Loucy (cell line): ENCODE data around the gene IL36RN.

Source experiments
- H2AFZ ChIP-seq: fragments of 200-600 bp; sonication (generic); 2 replicates; pipeline ENCODE4 v1.6.0; 2016; ENCODE audit warnings: antibody characterized with exemption, mild to moderate bottlenecking, low read length, moderate library complexity
- H3F3A ChIP-seq: fragments of 200-600 bp; 2 replicates; pipeline ENCODE4 v1.6.0; 2016; ENCODE audit warnings: antibody characterized with exemption, low read depth, mild to moderate bottlenecking
- H3K27me3 ChIP-seq: fragments of 200-600 bp; sonication (generic); 2 replicates; pipeline ENCODE4 v1.6.1; 2014; ENCODE audit warnings: low read length, mild to moderate bottlenecking; ENCODE audit not compliant: insufficient read depth, poor library complexity, severe bottlenecking
- H3K36me3 ChIP-seq: fragments of 200-600 bp; sonication (generic); 2 replicates; pipeline ENCODE4 v1.6.1; 2016; ENCODE audit warnings: low read length; ENCODE audit not compliant: insufficient read depth
- H3K4me1 ChIP-seq: fragments of 200-600 bp; sonication (generic); 2 replicates; pipeline ENCODE4 v1.5.1; 2014; ENCODE audit warnings: low read length, mild to moderate bottlenecking; ENCODE audit not compliant: insufficient read depth, poor library complexity, severe bottlenecking
- H3K4me2 ChIP-seq: fragments of 200-600 bp; sonication (generic); 2 replicates; pipeline ENCODE4 v1.6.0; 2014; ENCODE audit warnings: antibody characterized with exemption, low read length, low read depth, mild to moderate bottlenecking; ENCODE audit not compliant: poor library complexity, severe bottlenecking
- H3K4me3 ChIP-seq: fragments of 200-600 bp; sonication (generic); 2 replicates; pipeline ENCODE4 v1.5.1; 2014; ENCODE audit warnings: low read length, mild to moderate bottlenecking, mixed read lengths; ENCODE audit not compliant: poor library complexity, severe bottlenecking
- H3K79me2 ChIP-seq: fragments of 200-600 bp; sonication (generic); 2 replicates; pipeline ENCODE4 v1.6.1; 2014; ENCODE audit warnings: low read length; ENCODE audit not compliant: insufficient read depth
- H3K9ac ChIP-seq: fragments of 200-600 bp; sonication (generic); 2 replicates; pipeline ENCODE4 v1.6.0; 2014; ENCODE audit warnings: mild to moderate bottlenecking, low read depth, low read length, moderate library complexity; ENCODE audit not compliant: poor library complexity, severe bottlenecking
- H3K9me2 ChIP-seq: fragments of 200-600 bp; sonication (generic); replicated peaks from 2 replicates; pipeline ENCODE4 v1.6.1; 2016; ENCODE audit warnings: low read depth, low read length, mixed read lengths
- H3K9me3 ChIP-seq: fragments of 200-600 bp; sonication (generic); 2 replicates; pipeline ENCODE4 v1.6.1; 2014; ENCODE audit warnings: mild to moderate bottlenecking, antibody characterized with exemption, low read length, low read depth; ENCODE audit not compliant: insufficient read depth
- H4K20me1 ChIP-seq: fragments of 200-600 bp; sonication (generic); 2 replicates; pipeline ENCODE4 v1.6.0; 2014; ENCODE audit warnings: antibody characterized with exemption, low read length, mild to moderate bottlenecking; ENCODE audit not compliant: insufficient read depth, poor library complexity, severe bottlenecking
- EZH2phosphoT487 ChIP-seq: fragments of 200-600 bp; IDR thresholded peaks from 2 replicates; pipeline ENCODE4 v1.6.1; 2018; ENCODE audit warnings: antibody characterized with exemption, mild to moderate bottlenecking, moderate library complexity, borderline replicate concordance
- TF ChIP-seq, protein P1 (sequence below): fragments of 200-600 bp; sonication (generic); conservative IDR thresholded peaks from 2 replicates; pipeline ENCODE4 v1.5.1; 2014; ENCODE audit warnings: mild to moderate bottlenecking, antibody characterized with exemption, low read length

The IL36RN gene

DNA sequence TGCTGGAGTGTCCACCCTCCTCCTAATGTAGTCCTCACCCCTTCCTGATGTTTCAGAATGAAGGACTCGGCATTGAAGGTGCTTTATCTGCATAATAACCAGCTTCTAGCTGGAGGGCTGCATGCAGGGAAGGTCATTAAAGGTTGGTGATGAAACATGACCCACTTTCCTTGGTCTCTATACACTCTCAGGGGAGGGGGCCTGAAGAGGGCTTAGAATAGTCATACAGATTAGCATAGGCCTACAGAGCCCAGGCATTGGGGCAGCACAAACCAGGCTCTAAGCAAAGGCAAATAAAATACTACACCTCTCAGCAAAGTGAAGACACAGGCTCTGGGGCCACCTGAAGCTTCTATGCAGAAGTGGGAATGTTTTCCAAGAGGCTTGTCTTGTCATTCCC, 1.8 kb downstream of the IL36RN start:
- Histone ChIP-seq H3K9me3 (no peaks in the 10 kb centered on the region), H3K9me2 (no peaks in the 10 kb centered on the region), H3K36me3 (no peaks in the 10 kb centered on the region), H4K20me1 (no peaks in the 10 kb centered on the region), H2AFZ (no peak overlapping the region), H3K4me1 (no peaks in the 10 kb centered on the region), H3K27me3 (no peaks in the 10 kb centered on the region), H3K9ac (no peak overlapping the region), H3K4me3 (no peak overlapping the region), H3K79me2 (no peaks in the 10 kb centered on the region), H3K4me2 (no peak overlapping the region), H3F3A (no peaks in the 10 kb centered on the region)
- TF ChIP-seq EZH2phosphoT487, result no peak
- TF ChIP-seq, protein P1, sequence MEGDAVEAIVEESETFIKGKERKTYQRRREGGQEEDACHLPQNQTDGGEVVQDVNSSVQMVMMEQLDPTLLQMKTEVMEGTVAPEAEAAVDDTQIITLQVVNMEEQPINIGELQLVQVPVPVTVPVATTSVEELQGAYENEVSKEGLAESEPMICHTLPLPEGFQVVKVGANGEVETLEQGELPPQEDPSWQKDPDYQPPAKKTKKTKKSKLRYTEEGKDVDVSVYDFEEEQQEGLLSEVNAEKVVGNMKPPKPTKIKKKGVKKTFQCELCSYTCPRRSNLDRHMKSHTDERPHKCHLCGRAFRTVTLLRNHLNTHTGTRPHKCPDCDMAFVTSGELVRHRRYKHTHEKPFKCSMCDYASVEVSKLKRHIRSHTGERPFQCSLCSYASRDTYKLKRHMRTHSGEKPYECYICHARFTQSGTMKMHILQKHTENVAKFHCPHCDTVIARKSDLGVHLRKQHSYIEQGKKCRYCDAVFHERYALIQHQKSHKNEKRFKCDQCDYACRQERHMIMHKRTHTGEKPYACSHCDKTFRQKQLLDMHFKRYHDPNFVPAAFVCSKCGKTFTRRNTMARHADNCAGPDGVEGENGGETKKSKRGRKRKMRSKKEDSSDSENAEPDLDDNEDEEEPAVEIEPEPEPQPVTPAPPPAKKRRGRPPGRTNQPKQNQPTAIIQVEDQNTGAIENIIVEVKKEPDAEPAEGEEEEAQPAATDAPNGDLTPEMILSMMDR, result no peak

DNA sequence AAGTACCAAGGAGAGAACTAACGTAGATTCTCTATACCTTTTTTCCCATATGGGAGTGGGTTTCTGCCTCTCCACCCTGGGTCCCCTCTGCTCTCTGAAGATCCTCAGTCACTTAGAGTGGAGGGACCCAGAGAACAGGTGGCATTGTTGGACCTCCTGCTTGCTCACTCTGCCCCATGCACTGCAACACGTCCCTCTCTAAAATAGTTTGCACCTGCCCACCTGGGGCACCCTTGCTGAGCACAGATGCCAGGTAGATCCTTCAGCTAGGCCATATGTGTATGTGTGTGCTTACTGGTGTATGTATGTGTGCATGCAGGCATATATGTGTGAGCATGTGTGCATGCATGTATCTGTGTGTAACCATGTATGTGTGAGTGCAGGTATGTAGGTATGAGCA, 2.2 kb downstream of the IL36RN start:
- H3K79me2 ChIP-seq, result no peaks in the 10 kb centered on the region
- H3K4me1 ChIP-seq, result no peaks in the 10 kb centered on the region
- H4K20me1 ChIP-seq, result no peaks in the 10 kb centered on the region
- no peak overlapping the region for H3K4me3 ChIP-seq
- TF ChIP-seq, protein P1, result no peak
- TF ChIP-seq EZH2phosphoT487, result no peak
- H3K9ac ChIP-seq, result no peak overlapping the region
- H3K27me3 ChIP-seq, result no peaks in the 10 kb centered on the region
- no peak overlapping the region for H3K4me2 ChIP-seq
- no peaks in the 10 kb centered on the region for H3K9me2 ChIP-seq
- no peaks in the 10 kb centered on the region for H3K36me3 ChIP-seq
- no peaks in the 10 kb centered on the region for H3K9me3 ChIP-seq
- no peak overlapping the region for H2AFZ ChIP-seq
- no peaks in the 10 kb centered on the region for H3F3A ChIP-seq

DNA sequence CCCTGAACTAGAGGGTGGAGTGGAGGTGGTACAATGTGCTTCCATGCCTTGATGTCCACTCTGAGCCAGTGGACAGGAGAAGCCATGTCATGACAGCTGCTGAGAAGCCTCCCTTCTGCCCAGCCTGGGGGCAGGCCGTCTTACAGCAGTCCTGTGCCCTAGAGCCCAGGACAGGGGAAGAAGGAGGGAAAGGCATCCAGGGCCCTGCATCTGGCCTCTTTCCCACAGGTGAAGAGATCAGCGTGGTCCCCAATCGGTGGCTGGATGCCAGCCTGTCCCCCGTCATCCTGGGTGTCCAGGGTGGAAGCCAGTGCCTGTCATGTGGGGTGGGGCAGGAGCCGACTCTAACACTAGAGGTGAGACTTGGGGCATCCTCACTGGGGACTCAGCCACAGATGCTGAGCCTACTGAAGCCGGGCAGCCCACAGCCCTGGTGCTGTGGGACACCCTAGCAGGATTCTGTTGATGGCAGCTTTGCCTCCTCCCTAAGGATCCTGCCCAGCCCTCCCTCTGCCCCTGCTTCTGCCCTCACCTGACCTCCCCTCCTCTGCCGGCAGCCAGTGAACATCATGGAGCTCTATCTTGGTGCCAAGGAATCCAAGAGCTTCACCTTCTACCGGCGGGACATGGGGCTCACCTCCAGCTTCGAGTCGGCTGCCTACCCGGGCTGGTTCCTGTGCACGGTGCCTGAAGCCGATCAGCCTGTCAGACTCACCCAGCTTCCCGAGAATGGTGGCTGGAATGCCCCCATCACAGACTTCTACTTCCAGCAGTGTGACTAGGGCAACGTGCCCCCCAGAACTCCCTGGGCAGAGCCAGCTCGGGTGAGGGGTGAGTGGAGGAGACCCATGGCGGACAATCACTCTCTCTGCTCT, 3.1 kb downstream of the IL36RN start:
- H3K4me2 ChIP-seq, result no peak overlapping the region
- H3K4me1 ChIP-seq, result no peaks in the 10 kb centered on the region
- no peaks in the 10 kb centered on the region for H3K79me2 ChIP-seq
- no peaks in the 10 kb centered on the region for H3F3A ChIP-seq
- H3K4me3 ChIP-seq, result no peak overlapping the region
- no peaks in the 10 kb centered on the region for H3K9me3 ChIP-seq
- H3K27me3 ChIP-seq, result no peaks in the 10 kb centered on the region
- no peak overlapping the region for H3K9ac ChIP-seq
- H2AFZ ChIP-seq, result no peak overlapping the region
- no peaks in the 10 kb centered on the region for H4K20me1 ChIP-seq
- TF ChIP-seq, protein P1, result no peak
- TF ChIP-seq EZH2phosphoT487, result no peak
- H3K36me3 ChIP-seq, result no peaks in the 10 kb centered on the region
- H3K9me2 ChIP-seq, result no peaks in the 10 kb centered on the region
